ENCODE measurements around the gene TEX52. TPM values are rescaled to one million over a fixed set of nuclear protein-coding genes. Genes with fewer than 3 reads are reported as not detected.

TEX52 gene
- total RNA-seq = 0.25 TPM in 1 of 2 replicates, not detected in the other
- long read RNA-seq = 0 reads

DNA sequence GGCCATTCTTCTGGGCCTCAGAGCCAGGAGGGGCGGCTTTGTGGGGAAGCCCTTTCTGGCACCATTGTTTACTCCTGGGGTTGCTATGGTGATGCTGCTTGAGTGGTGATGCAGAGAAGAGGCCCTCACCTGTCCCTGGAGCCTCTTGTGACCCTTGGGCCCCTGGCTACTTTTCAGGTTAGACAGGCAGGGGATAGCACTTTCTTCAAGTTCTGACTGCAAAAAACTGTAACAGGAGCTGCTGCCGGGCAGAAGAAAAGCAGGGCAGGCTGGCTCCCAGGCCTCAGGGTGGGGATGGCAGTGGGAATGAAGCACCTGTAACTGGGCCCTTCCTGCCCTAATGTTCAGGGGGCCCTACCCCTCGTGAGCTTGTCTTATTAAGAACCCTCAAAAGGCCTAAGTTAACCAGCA is at the start of gene TEX52:
TEX52 (minus strand) TSS at position 19 of the 411 bp plus-strand sequence; CDS start at position 6, 13 bp downstream.
- Mint-ChIP-seq H3K27me3 (ENCODE audit: low read depth) (no peaks in the 10 kb centered on the region), H3K36me3 (ENCODE audit: low read depth) (peaks cover 4% of the 10 kb centered on the region), H3K4me3 (no peak within 1 kb of the TSS), H3K4me1 (peaks cover 12% of the 10 kb centered on the region), H3K9me3 (no peaks in the 10 kb centered on the region), H3K27ac (ENCODE audit: unreplicated experiment) (peak within 1 kb of the TSS; percentile 95)
- no peak for DNase-seq (ENCODE audit: low read depth, low spot score)
- TF ChIP-seq, protein P1, sequence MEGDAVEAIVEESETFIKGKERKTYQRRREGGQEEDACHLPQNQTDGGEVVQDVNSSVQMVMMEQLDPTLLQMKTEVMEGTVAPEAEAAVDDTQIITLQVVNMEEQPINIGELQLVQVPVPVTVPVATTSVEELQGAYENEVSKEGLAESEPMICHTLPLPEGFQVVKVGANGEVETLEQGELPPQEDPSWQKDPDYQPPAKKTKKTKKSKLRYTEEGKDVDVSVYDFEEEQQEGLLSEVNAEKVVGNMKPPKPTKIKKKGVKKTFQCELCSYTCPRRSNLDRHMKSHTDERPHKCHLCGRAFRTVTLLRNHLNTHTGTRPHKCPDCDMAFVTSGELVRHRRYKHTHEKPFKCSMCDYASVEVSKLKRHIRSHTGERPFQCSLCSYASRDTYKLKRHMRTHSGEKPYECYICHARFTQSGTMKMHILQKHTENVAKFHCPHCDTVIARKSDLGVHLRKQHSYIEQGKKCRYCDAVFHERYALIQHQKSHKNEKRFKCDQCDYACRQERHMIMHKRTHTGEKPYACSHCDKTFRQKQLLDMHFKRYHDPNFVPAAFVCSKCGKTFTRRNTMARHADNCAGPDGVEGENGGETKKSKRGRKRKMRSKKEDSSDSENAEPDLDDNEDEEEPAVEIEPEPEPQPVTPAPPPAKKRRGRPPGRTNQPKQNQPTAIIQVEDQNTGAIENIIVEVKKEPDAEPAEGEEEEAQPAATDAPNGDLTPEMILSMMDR (conservative IDR thresholded peaks at IDR 0.05) = no peak

DNA sequence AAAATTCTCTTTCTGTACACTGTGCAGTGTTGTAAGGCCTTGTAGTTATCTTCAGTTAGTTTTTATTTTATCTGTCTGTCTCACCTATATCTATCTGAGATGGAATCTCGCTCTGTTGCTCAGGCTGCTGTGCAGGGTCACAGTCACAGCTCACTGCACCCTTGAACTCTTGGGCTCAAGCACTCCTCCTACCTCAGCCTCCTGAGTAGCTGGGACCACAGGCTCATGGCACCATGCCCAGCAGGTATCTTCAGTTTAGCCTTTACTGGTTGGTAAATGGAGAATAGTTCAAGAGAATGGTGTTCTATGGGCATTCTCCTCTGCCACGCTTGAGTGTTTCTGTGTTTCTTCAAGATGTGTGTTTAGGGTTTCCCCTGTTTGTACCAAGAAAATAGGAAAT is 47.4 kb upstream of the TEX52 start:
- H3K27ac Mint-ChIP-seq (ENCODE audit: unreplicated experiment) = no peak overlapping the region
- H3K4me1 Mint-ChIP-seq = peaks cover 7% of the 10 kb centered on the region
- H3K9me3 Mint-ChIP-seq = no peaks in the 10 kb centered on the region
- TF ChIP-seq, protein P1 (conservative IDR thresholded peaks at IDR 0.05) = no peak
- H3K4me3 Mint-ChIP-seq = no peak overlapping the region
- no peaks in the 10 kb centered on the region for H3K27me3 Mint-ChIP-seq (ENCODE audit: low read depth)
- no peak for DNase-seq (ENCODE audit: low read depth, low spot score)
- H3K36me3 Mint-ChIP-seq (ENCODE audit: low read depth) = no peaks in the 10 kb centered on the region

DNA sequence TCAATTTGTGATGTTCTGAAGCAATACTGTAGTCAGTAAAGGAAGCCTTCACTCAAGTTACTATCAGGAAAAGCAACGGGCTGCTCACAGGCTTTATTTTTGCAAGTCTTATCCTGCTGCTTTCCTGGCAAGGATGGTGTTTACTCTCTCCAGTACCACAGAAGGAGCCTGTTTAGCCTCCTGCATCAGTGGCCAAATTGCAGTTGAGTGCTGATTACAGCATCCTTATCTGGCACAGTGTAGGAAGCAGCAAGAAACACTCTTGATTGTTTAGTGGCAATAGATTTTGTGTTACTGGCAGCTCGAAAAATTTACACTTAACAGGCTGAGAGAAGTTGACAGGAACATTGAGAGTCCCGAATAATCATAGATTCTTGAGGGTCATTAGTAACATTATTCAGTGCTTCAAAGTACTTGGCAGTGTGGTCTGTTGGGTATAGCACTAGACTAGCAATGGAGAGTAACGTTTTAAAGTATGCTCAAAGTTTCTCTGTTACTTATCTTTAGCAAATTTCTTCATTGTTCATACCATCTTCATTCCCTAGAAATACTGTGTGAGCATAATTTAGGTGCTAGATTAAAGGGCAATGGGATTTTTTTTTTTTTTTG is 45.5 kb upstream of the TEX52 start:
- Mint-ChIP-seq H3K4me1 (peaks cover 7% of the 10 kb centered on the region), H3K4me3 (no peak overlapping the region), H3K27ac (ENCODE audit: unreplicated experiment) (no peak overlapping the region), H3K27me3 (ENCODE audit: low read depth) (no peaks in the 10 kb centered on the region), H3K36me3 (ENCODE audit: low read depth) (no peaks in the 10 kb centered on the region), H3K9me3 (no peaks in the 10 kb centered on the region)
- no peak for DNase-seq (ENCODE audit: low read depth, low spot score)
- TF ChIP-seq, protein P1 (conservative IDR thresholded peaks at IDR 0.05) = no peak

DNA sequence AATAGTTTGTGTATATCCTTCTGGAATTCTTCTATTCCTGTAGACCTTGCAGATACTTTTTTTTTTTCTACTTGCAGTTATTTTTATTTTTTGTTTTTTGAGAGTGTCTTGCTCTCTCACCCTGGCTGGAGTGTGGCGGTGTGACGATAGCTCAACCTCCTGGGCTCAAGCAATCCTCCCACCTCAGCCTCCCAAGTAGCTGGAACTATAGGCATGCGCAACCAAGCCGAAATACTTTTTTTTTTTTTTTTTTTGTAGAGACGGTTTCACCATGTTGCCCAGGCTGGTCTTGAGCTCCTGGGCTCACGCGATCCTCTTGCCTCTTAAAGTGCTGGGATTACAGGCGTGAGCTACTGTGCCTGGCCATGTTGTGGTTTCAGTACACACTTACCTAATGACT is 43.8 kb upstream of the TEX52 start:
- Mint-ChIP-seq H3K4me3 (no peak overlapping the region), H3K4me1 (peaks cover 13% of the 10 kb centered on the region), H3K9me3 (no peaks in the 10 kb centered on the region), H3K36me3 (ENCODE audit: low read depth) (no peaks in the 10 kb centered on the region), H3K27ac (ENCODE audit: unreplicated experiment) (no peak overlapping the region), H3K27me3 (ENCODE audit: low read depth) (no peaks in the 10 kb centered on the region)
- TF ChIP-seq, protein P1 (conservative IDR thresholded peaks at IDR 0.05) = no peak
- DNase-seq (ENCODE audit: low read depth, low spot score) = no peak

DNA sequence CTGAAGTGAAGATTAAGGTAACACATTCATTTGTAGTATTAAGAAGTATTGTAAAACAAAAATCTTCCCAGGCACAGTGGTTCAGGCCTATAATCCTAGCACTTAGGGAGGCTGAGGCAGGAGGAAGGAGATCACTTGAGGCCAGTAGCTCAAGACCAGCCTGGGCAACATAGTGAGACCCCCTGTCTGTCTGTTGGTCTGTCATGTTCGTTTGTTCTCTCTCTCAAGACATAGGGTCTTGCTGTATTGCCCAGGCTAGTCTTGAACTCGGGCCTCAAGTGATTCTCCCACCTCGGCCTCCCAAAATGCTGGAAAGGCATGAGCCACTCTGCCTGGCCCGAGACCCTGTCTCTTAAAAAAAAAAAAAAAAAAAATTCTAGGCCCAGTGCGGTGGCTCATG is 40.6 kb upstream of the TEX52 start:
- TF ChIP-seq, protein P1 (conservative IDR thresholded peaks at IDR 0.05) = no peak
- no peaks in the 10 kb centered on the region for H3K9me3 Mint-ChIP-seq
- H3K36me3 Mint-ChIP-seq (ENCODE audit: low read depth) = no peaks in the 10 kb centered on the region
- H3K4me1 Mint-ChIP-seq = peaks cover 26% of the 10 kb centered on the region
- DNase-seq (ENCODE audit: low read depth, low spot score) = no peak
- H3K27ac Mint-ChIP-seq (ENCODE audit: unreplicated experiment) = no peak overlapping the region
- H3K4me3 Mint-ChIP-seq = no peak overlapping the region
- H3K27me3 Mint-ChIP-seq (ENCODE audit: low read depth) = no peaks in the 10 kb centered on the region

Data from neural crest cell (in vitro differentiated cells).